AG09319 (cell line): Measurements from ENCODE around the gene EPSTI1.

Experiments used
- DNase-seq: peaks from one replicate; pipeline ENCODE4 v3.0.0-alpha.2; 2010; ENCODE audit warnings: low read depth; ENCODE audit errors: extremely low read depth
- CTCF ChIP-seq: IDR thresholded peaks from 2 replicates; pipeline ENCODE4 v1.5.1; 2011; ENCODE audit warnings: low read depth, mild to moderate bottlenecking, inconsistent platforms, low read length, moderate library complexity

Gene EPSTI1

DNA sequence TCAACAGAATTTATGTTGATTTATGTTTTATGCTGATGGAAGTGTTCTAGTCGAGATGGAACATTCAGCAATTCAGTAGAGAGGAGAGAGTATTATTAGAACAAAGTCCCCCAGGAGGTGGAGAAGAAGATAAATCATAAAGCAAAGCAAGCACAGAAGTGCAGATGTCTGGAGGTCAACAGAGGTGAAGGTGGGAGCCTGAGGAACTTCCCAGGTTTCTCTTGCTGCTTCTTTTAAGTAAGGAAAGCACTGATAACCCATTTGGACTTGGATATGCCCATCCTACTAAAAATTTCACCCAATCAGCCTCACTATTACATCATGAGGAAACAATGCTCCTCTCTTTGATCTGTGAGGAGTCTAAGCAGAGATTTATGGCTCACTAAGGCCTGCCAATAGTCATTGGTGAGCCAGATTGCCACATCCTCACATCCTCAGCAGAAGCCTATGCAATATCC is 98.8 kb downstream of the EPSTI1 start:
- TF ChIP-seq CTCF: no peak
- no peak for DNase-seq

- DNase-seq: no peak
- no peak for TF ChIP-seq CTCF
These were observed 99.3 kb downstream of the EPSTI1 start for GRCh38 chr13:42892760-42893159.

GRCh38 chr13:42891591-42891990 is 100.5 kb downstream of the EPSTI1 start:
- DNase-seq: no peak
- no peak for TF ChIP-seq CTCF

GRCh38 chr13:42885325-42885724 is 106.7 kb downstream of the EPSTI1 start:
- no peak for TF ChIP-seq CTCF
- DNase-seq: no peak

DNA sequence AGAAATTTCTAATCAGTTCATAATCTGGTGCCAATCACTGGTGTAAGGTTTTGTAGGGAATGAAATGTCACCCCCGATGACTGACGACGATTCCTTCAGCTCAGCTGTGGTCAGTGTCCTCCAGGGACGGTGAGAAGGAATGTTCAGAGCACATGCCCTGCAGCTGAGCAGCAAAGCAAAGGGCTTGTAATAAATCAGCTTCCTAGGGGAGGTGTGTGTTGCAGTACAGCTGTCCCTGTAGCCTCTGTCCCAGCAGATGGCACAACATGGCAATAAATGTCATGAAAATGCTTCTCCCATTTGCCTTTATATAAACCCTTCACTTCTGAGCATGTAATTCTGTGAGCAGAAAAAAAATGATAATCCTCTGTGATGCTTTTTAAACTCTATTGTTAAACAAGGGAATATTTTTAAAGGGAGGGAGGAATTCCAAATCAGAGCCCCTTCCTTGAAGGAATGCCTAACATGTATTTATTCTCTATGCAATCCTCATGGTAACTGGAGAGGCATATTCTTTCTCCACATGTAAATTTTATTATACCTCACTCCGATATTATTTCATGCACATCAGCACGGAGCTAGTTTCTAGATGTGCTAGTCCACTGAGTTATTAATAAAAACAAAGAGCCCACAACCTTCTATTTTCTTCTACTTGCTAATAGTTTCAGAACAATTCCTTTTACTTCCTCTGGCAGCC is 108.1 kb downstream of the EPSTI1 start:
- DNase-seq: peak; percentile 23
- TF ChIP-seq CTCF: peak; percentile 31

DNA sequence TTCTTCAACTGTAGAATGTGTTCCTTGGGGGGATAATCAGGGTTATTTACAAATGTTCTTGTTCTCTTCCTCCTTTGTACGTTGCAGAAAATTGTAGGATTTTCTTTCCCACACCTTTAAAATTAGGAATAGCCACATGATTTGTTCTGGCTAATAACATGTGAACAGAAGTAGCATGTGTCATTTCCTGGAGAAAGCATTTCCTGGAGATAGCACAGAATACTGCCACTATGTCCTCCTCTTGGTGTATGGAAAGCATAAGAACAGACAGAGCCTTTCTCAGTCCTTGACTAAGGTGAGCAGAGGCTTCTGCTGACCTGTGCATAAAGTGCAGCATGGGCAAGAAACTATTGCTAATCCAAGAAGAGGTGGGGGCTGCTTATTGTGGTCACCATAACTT is 108.9 kb downstream of the EPSTI1 start:
- no peak for DNase-seq
- TF ChIP-seq CTCF: no peak

GRCh38 chr13:42880056-42880605 is 111.9 kb downstream of the EPSTI1 start:
- no peak for DNase-seq
- no peak for TF ChIP-seq CTCF
